ENCODE measurements around the gene ZNF358.

- TF ChIP-seq, protein P1, sequence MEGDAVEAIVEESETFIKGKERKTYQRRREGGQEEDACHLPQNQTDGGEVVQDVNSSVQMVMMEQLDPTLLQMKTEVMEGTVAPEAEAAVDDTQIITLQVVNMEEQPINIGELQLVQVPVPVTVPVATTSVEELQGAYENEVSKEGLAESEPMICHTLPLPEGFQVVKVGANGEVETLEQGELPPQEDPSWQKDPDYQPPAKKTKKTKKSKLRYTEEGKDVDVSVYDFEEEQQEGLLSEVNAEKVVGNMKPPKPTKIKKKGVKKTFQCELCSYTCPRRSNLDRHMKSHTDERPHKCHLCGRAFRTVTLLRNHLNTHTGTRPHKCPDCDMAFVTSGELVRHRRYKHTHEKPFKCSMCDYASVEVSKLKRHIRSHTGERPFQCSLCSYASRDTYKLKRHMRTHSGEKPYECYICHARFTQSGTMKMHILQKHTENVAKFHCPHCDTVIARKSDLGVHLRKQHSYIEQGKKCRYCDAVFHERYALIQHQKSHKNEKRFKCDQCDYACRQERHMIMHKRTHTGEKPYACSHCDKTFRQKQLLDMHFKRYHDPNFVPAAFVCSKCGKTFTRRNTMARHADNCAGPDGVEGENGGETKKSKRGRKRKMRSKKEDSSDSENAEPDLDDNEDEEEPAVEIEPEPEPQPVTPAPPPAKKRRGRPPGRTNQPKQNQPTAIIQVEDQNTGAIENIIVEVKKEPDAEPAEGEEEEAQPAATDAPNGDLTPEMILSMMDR (IDR thresholded peaks at IDR 0.05) = no peak
- peak; percentile 72 to 80 for TF ChIP-seq POLR2A (IDR thresholded peaks at IDR 0.05)
These were observed 18.1 kb downstream of the ZNF358 start for GRCh38 chr19:7533925-7534480.
